HCT116 (cell line): ENCODE measurements around the gene FTO.

Experiments
- CTCF ChIP-seq, 3 experiments: fragments of 200-600 bp in 1 of 3; sonication (generic) in 1 of 3; IDR thresholded peaks in 2 of 3; conservative IDR thresholded peaks in 1 of 3; 2 replicates each; pipeline ENCODE4 v1.5.1; 2012 to 2017; ENCODE audit warnings: low read depth in 2 of 3, low read length in 2 of 3, antibody characterized with exemption in 1 of 3, borderline replicate concordance in 1 of 3, control low read depth in 1 of 3, mild to moderate bottlenecking in 1 of 3, mixed read lengths in 1 of 3, mixed run types in 1 of 3, moderate library complexity in 1 of 3; ENCODE audit not compliant: insufficient read depth in 1 of 3
- SIN3A ChIP-seq: IDR thresholded peaks from 2 replicates; pipeline ENCODE4 v1.6.1; 2012; ENCODE audit warnings: low read depth

- TF ChIP-seq CTCF (IDR thresholded peaks at IDR 0.05 in 2 of 3, conservative IDR thresholded peaks at IDR 0.05 in 1 of 3; ENCODE audit: borderline replicate concordance in 1 of 3, insufficient read depth in 1 of 3, low read depth in 2 of 3, low read length in 2 of 3) (no peak), SIN3A (no peak)
Observed at GRCh38 chr16:53690771-53691170, 13.2 kb upstream of the FTO start.
